Fibroblast of lung (primary cell): ENCODE data around the gene TAF11. TPM values are rescaled to one million over a fixed set of nuclear protein-coding genes. Genes with fewer than 3 reads are reported as not detected.
A peak's percentile ranks its signal among the peaks of the same experiment; 100 is the strongest.

Experiments used
- DNase-seq, 2 donors: peaks; one replicate each; pipeline versions ENCODE4 v3.0.0 to v3.0.0-alpha.2; 2010; ENCODE audit warnings: low read depth in 2 of 2
- H2AFZ ChIP-seq: 2 replicates; pipeline ENCODE4 v1.5.1; 2012; ENCODE audit warnings: low read length, control low read depth, inconsistent platforms
- H3K27ac ChIP-seq: 2 replicates; pipeline ENCODE4 v1.5.1; 2011; ENCODE audit warnings: low read length, control low read depth; ENCODE audit not compliant: insufficient read depth
- H3K27me3 ChIP-seq: 2 replicates; pipeline ENCODE4 v1.5.1; 2011; ENCODE audit warnings: mild to moderate bottlenecking, low read length; ENCODE audit not compliant: control insufficient read depth, insufficient read depth
- H3K36me3 ChIP-seq: 2 replicates; pipeline ENCODE4 v1.5.1; 2011; ENCODE audit warnings: low read length; ENCODE audit not compliant: control insufficient read depth, insufficient read depth
- H3K4me1 ChIP-seq: 2 replicates; pipeline ENCODE4 v1.5.1; 2011; ENCODE audit warnings: low read length; ENCODE audit not compliant: control insufficient read depth, insufficient read depth; ENCODE audit errors: extremely low read depth
- H3K4me2 ChIP-seq: 2 replicates; pipeline ENCODE4 v1.5.1; 2011; ENCODE audit warnings: low read length, control low read depth; ENCODE audit not compliant: insufficient read depth; ENCODE audit errors: extremely low read depth
- H3K4me3 ChIP-seq, 4 experiments: fragments of 200-600 bp in 1 of 4; sonication (generic) in 1 of 4; replicated peaks in 1 of 4; 2 replicates each; pipeline ENCODE4 v1.5.1; 2011 to 2016; ENCODE audit warnings: low read length in 4 of 4, low read depth in 3 of 4, mild to moderate bottlenecking in 3 of 4, control low read depth in 2 of 4, inconsistent platforms in 1 of 4, mixed read lengths in 1 of 4; ENCODE audit not compliant: insufficient read depth in 1 of 4; ENCODE audit errors: control extremely low read depth in 1 of 4
- H3K79me2 ChIP-seq: 2 replicates; pipeline ENCODE4 v1.5.1; 2012; ENCODE audit warnings: mild to moderate bottlenecking, low read length, inconsistent platforms; ENCODE audit not compliant: control insufficient read depth, insufficient read depth
- H3K9ac ChIP-seq: 2 replicates; pipeline ENCODE4 v1.5.1; 2011; ENCODE audit warnings: mild to moderate bottlenecking, low read length, control low read depth; ENCODE audit not compliant: insufficient read depth
- H3K9me3 ChIP-seq: 2 replicates; pipeline ENCODE4 v1.5.1; 2012; ENCODE audit warnings: low read depth, low read length; ENCODE audit not compliant: control insufficient read depth, insufficient read depth
- H4K20me1 ChIP-seq: 2 replicates; pipeline ENCODE4 v1.5.1; 2011; ENCODE audit warnings: low read length; ENCODE audit not compliant: control insufficient read depth, insufficient read depth; ENCODE audit errors: extremely low read depth
- EZH2 ChIP-seq: IDR thresholded peaks from 2 replicates; pipeline ENCODE4 v1.5.1; 2012; ENCODE audit warnings: low read length, control low read depth, mild to moderate bottlenecking; ENCODE audit errors: missing control alignments
- polyA plus RNA-seq, 2 donors: library from polyadenylated mRNA; depleted of rRNA in 1 of 2; stranded (reverse) in 1 of 2; unstranded in 1 of 2; fragments of >200 nt; gene quantifications; 2 replicates each; pipeline ENCODE4 v1.2.1, GENCODE V29; 2011 to 2012; ENCODE audit warnings: missing spikeins in 1 of 2
- total RNA-seq: library from RNA; depleted of rRNA; stranded (reverse); fragments of >200 nt; gene quantifications from 2 replicates; pipeline ENCODE4 v1.2.1, GENCODE V29; 2014
- TF ChIP-seq, protein P1 (sequence below), 2 donors: IDR thresholded peaks in 1 of 2; conservative IDR thresholded peaks in 1 of 2; 1 replicate in 1 of 2; 2 replicates in 1 of 2; pipeline ENCODE4 v1.5.1; 2011 to 2012; ENCODE audit warnings: low read length in 2 of 2, control low read depth in 1 of 2, inconsistent platforms in 1 of 2, low read depth in 1 of 2, mild to moderate bottlenecking in 1 of 2

Gene TAF11
- total and polyA plus RNA-seq, 2 donors (not counting 1 experiment from before 2014, with no cell fraction given), result 13.9 to 35.6 TPM

- no peak for DNase-seq
- Histone ChIP-seq H3K27ac (no peak overlapping the region), H2AFZ (no peak overlapping the region), H3K9ac (no peak overlapping the region), H3K27me3 (no peaks in the 10 kb centered on the region), H3K36me3 (no peaks in the 10 kb centered on the region), H3K9me3 (no peaks in the 10 kb centered on the region), H3K79me2 (no peaks in the 10 kb centered on the region), H3K4me2 (no peak overlapping the region), H3K4me1 (no peaks in the 10 kb centered on the region), H3K4me3 (no peak overlapping the region), H4K20me1 (no peaks in the 10 kb centered on the region)
- TF ChIP-seq EZH2, result no peak
- TF ChIP-seq, protein P1, sequence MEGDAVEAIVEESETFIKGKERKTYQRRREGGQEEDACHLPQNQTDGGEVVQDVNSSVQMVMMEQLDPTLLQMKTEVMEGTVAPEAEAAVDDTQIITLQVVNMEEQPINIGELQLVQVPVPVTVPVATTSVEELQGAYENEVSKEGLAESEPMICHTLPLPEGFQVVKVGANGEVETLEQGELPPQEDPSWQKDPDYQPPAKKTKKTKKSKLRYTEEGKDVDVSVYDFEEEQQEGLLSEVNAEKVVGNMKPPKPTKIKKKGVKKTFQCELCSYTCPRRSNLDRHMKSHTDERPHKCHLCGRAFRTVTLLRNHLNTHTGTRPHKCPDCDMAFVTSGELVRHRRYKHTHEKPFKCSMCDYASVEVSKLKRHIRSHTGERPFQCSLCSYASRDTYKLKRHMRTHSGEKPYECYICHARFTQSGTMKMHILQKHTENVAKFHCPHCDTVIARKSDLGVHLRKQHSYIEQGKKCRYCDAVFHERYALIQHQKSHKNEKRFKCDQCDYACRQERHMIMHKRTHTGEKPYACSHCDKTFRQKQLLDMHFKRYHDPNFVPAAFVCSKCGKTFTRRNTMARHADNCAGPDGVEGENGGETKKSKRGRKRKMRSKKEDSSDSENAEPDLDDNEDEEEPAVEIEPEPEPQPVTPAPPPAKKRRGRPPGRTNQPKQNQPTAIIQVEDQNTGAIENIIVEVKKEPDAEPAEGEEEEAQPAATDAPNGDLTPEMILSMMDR (conservative IDR thresholded peaks at IDR 0.05 in 1 of 2, IDR thresholded peaks at IDR 0.05 in 1 of 2; ENCODE audit: low read depth in 1 of 2, low read length in 2 of 2), result no peak
Measured at GRCh38 chr6:34858681-34859080, 29.2 kb downstream of the TAF11 start.

- Histone ChIP-seq H3K27ac (no peak overlapping the region), H3K4me1 (no peaks in the 10 kb centered on the region), H3K36me3 (no peaks in the 10 kb centered on the region), H3K4me3 (no peak overlapping the region), H3K9ac (no peak overlapping the region), H4K20me1 (no peaks in the 10 kb centered on the region), H3K4me2 (no peak overlapping the region), H3K27me3 (no peaks in the 10 kb centered on the region), H3K9me3 (no peaks in the 10 kb centered on the region), H3K79me2 (no peaks in the 10 kb centered on the region), H2AFZ (no peak overlapping the region)
- no peak for TF ChIP-seq EZH2
- no peak for DNase-seq
Measured at GRCh38 chr6:34855463-34855862, 32.4 kb downstream of the TAF11 start.

DNA sequence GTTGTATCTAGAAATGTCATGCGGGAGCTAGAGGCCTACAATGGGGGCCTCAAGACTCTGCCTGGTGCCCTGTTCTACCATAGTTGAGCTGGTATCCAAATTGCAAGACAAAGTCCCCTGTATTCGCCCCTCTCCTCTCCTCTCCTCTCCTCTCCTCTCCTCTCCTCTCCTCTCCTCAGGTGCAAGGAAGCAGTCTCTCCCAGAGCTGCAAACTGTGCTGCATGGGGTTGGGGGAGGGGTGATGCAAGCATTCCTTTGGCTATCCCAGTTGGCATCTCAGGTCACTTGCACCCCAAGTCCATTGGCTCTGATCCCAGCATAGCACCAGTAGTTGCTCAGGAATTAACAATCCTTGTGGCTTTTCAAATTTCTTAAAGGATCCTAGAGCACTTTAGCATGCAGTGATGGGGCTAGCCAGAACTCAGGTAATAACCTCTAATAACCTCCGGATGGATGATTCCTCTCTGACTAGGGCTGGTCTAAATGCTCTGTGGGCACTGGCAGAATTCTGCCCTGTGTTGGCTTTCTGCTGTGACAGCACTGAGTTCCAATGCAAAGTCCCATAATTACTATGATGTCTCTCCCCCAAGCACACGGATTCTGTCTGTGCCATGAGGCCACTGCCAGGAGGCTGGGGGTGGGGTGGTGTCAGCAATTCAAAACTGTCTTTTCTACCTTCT lies 35.3 kb downstream of the TAF11 start:
- Histone ChIP-seq H3K9ac (no peak overlapping the region), H2AFZ (no peak overlapping the region), H3K27me3 (no peaks in the 10 kb centered on the region), H3K79me2 (no peaks in the 10 kb centered on the region), H3K4me1 (no peaks in the 10 kb centered on the region), H3K9me3 (no peaks in the 10 kb centered on the region), H4K20me1 (no peaks in the 10 kb centered on the region), H3K4me3 (no peak overlapping the region), H3K36me3 (no peaks in the 10 kb centered on the region), H3K4me2 (no peak overlapping the region), H3K27ac (no peak overlapping the region)
- TF ChIP-seq EZH2, result no peak
- TF ChIP-seq, protein P1 (conservative IDR thresholded peaks at IDR 0.05 in 1 of 2, IDR thresholded peaks at IDR 0.05 in 1 of 2; ENCODE audit: low read depth in 1 of 2, low read length in 2 of 2), result no peak
- peak in 1 of 2 donors; percentile 4 for DNase-seq
